Neural progenitor cell (in vitro differentiated cells): Measurements from ENCODE around the gene OSBPL1A. TPM values are rescaled to one million over a fixed set of nuclear protein-coding genes. Genes with fewer than 3 reads are reported as not detected.

Experiments
- DNase-seq: peaks from one replicate; pipeline ENCODE4 v3.0.0-alpha.2; 2016; ENCODE audit warnings: low spot score
- H2AFZ ChIP-seq: fragments of 200-600 bp; sonication (generic); replicated peaks from 2 replicates; pipeline ENCODE4 v1.6.1; 2016; ENCODE audit warnings: antibody characterized with exemption
- H3F3A ChIP-seq: fragments of 200-600 bp; sonication (generic); 2 replicates; pipeline ENCODE4 v1.6.1; 2016; ENCODE audit warnings: antibody characterized with exemption, low read depth
- H3K27ac ChIP-seq: fragments of 200-600 bp; sonication (generic); 2 replicates; pipeline ENCODE4 v1.5.1; 2016; ENCODE audit warnings: mild to moderate bottlenecking
- H3K27me3 ChIP-seq: fragments of 200-600 bp; sonication (generic); 2 replicates; pipeline ENCODE4 v1.6.1; 2016; ENCODE audit warnings: mild to moderate bottlenecking, moderate library complexity
- H3K36me3 ChIP-seq: fragments of 200-600 bp; sonication (generic); 2 replicates; pipeline ENCODE4 v1.5.1; 2016
- H3K4me1 ChIP-seq: fragments of 200-600 bp; sonication (generic); 2 replicates; pipeline ENCODE4 v1.6.1; 2016; ENCODE audit warnings: mixed run types
- H3K4me2 ChIP-seq: fragments of 200-600 bp; sonication (generic); 2 replicates; pipeline ENCODE4 v1.6.1; 2016
- H3K4me3 ChIP-seq: fragments of 200-600 bp; sonication (generic); 2 replicates; pipeline ENCODE4 v1.5.1; 2016
- H3K79me2 ChIP-seq: fragments of 200-600 bp; sonication (generic); 2 replicates; pipeline ENCODE4 v1.6.1; 2016; ENCODE audit warnings: low read depth
- H3K9ac ChIP-seq: fragments of 200-600 bp; sonication (generic); 2 replicates; pipeline ENCODE4 v1.6.1; 2016
- H3K9me3 ChIP-seq: fragments of 200-600 bp; sonication (generic); 2 replicates; pipeline ENCODE4 v1.5.1; 2016; ENCODE audit warnings: low read depth
- H4K20me1 ChIP-seq: fragments of 200-600 bp; sonication (generic); 2 replicates; pipeline ENCODE4 v1.6.1; 2016; ENCODE audit warnings: low read depth
- H3K27ac Mint-ChIP-seq: 3 replicates; pipeline ENCODE4 v1.8.0; 2021; ENCODE audit warnings: mixed read lengths
- H3K27me3 Mint-ChIP-seq: 2 replicates; pipeline ENCODE4 v1.8.0; 2022; ENCODE audit warnings: low read depth, mild to moderate bottlenecking, inconsistent platforms, moderate library complexity, mixed read lengths; ENCODE audit not compliant: insufficient read depth
- H3K36me3 Mint-ChIP-seq: 3 replicates; pipeline ENCODE4 v1.8.0; 2021; ENCODE audit warnings: mixed read lengths
- H3K4me1 Mint-ChIP-seq: 3 replicates; pipeline ENCODE4 v1.8.0; 2021; ENCODE audit warnings: mixed read lengths
- H3K4me3 Mint-ChIP-seq: 3 replicates; pipeline ENCODE4 v1.8.0; 2021; ENCODE audit warnings: mild to moderate bottlenecking, moderate library complexity, mixed read lengths
- H3K9me3 Mint-ChIP-seq: 3 replicates; pipeline ENCODE4 v1.8.0; 2020; ENCODE audit warnings: mixed read lengths
- CTCF ChIP-seq: fragments of 200-600 bp; sonication (generic); IDR thresholded peaks from 2 replicates; pipeline ENCODE4 v1.5.1; 2017; ENCODE audit warnings: antibody characterized with exemption, mild to moderate bottlenecking
- EZH2 ChIP-seq: fragments of 200-600 bp; sonication (generic); IDR thresholded peaks from 2 replicates; pipeline ENCODE4 v1.6.1; 2017; ENCODE audit warnings: antibody characterized with exemption, mild to moderate bottlenecking, moderate library complexity
- EZH2phosphoT487 ChIP-seq: fragments of 200-600 bp; sonication (generic); IDR thresholded peaks from 2 replicates; pipeline ENCODE4 v1.6.1; 2017; ENCODE audit warnings: antibody characterized with exemption
- total RNA-seq: library from RNA; depleted of rRNA; stranded (reverse); fragments of >200 nt; gene quantifications from 2 replicates; pipeline ENCODE4 v1.2.3, GENCODE V29; 2015; ENCODE audit warnings: low replicate concordance

The OSBPL1A gene
- total RNA-seq, 1 donor from 2014 or later: 75.0 TPM

- H3K4me3 Mint-ChIP-seq: no peak overlapping the region
- Histone ChIP-seq H3K9ac (no peak overlapping the region), H3K36me3 (no peaks in the 10 kb centered on the region), H3K79me2 (no peaks in the 10 kb centered on the region), H3K4me3 (no peak overlapping the region), H3K9me3 (no peaks in the 10 kb centered on the region), H3K4me1 (no peaks in the 10 kb centered on the region), H3K4me2 (no peak overlapping the region), H3K27me3 (no peaks in the 10 kb centered on the region), H3K27ac (no peak overlapping the region), H4K20me1 (peaks cover 4% of the 10 kb centered on the region), H3F3A (peaks cover 6% of the 10 kb centered on the region), H2AFZ (no peak overlapping the region)
- peaks cover 4% of the 10 kb centered on the region for H3K27me3 Mint-ChIP-seq
- peaks cover 49% of the 10 kb centered on the region for H3K36me3 Mint-ChIP-seq
- no peak for TF ChIP-seq CTCF
- peaks cover 3% of the 10 kb centered on the region for H3K4me1 Mint-ChIP-seq
- no peak overlapping the region for H3K27ac Mint-ChIP-seq
- no peak for DNase-seq
- no peaks in the 10 kb centered on the region for H3K9me3 Mint-ChIP-seq
Measured at GRCh38 chr18:24369426-24369825, 28.2 kb downstream of the OSBPL1A start.

- Mint-ChIP-seq H3K27ac (no peak overlapping the region), H3K4me3 (no peak overlapping the region)
Measured at GRCh38 chr18:24368749-24369148, 28.9 kb downstream of the OSBPL1A start.

GRCh38 chr18:24366328-24366727, 31.3 kb downstream of the OSBPL1A start:
- no peak for TF ChIP-seq EZH2phosphoT487
- TF ChIP-seq EZH2: no peak
- TF ChIP-seq CTCF: no peak
- DNase-seq: no peak
- H3K36me3 ChIP-seq: no peaks in the 10 kb centered on the region
- H3K4me3 Mint-ChIP-seq: no peak overlapping the region
- H3K4me1 Mint-ChIP-seq: peaks cover 5% of the 10 kb centered on the region
- peaks cover 5% of the 10 kb centered on the region for H3K27me3 Mint-ChIP-seq
- no peak overlapping the region for H2AFZ ChIP-seq
- no peaks in the 10 kb centered on the region for H3K9me3 Mint-ChIP-seq
- H3K9me3 ChIP-seq: no peaks in the 10 kb centered on the region
- no peak overlapping the region for H3K27ac ChIP-seq
- no peak overlapping the region for H3K4me3 ChIP-seq
- H3K36me3 Mint-ChIP-seq: peaks cover 43% of the 10 kb centered on the region
- no peak overlapping the region for H3K4me2 ChIP-seq
- no peaks in the 10 kb centered on the region for H3K27me3 ChIP-seq
- no peak overlapping the region for H3K27ac Mint-ChIP-seq
- peaks cover 6% of the 10 kb centered on the region for H3F3A ChIP-seq
- no peaks in the 10 kb centered on the region for H3K79me2 ChIP-seq
- peaks cover 4% of the 10 kb centered on the region for H4K20me1 ChIP-seq
- no peak overlapping the region for H3K9ac ChIP-seq
- no peaks in the 10 kb centered on the region for H3K4me1 ChIP-seq

More at GRCh38 chr18:24368749-24369148, 28.9 kb downstream of the OSBPL1A start:
- no peak overlapping the region for H2AFZ ChIP-seq
- no peaks in the 10 kb centered on the region for H3K4me1 ChIP-seq
- H3K79me2 ChIP-seq: no peaks in the 10 kb centered on the region
- H3K27me3 ChIP-seq: no peaks in the 10 kb centered on the region
- Mint-ChIP-seq H3K36me3 (peaks cover 50% of the 10 kb centered on the region), H3K4me1 (peaks cover 3% of the 10 kb centered on the region), H3K9me3 (no peaks in the 10 kb centered on the region), H3K27me3 (peaks cover 7% of the 10 kb centered on the region)
- no peak overlapping the region for H3K27ac ChIP-seq
- no peaks in the 10 kb centered on the region for H3K36me3 ChIP-seq
- H3K9me3 ChIP-seq: no peaks in the 10 kb centered on the region
- DNase-seq: no peak
- no peak overlapping the region for H3K9ac ChIP-seq
- TF ChIP-seq CTCF (no peak), EZH2phosphoT487 (no peak), EZH2 (no peak)
- H3F3A ChIP-seq: peaks cover 6% of the 10 kb centered on the region
- no peak overlapping the region for H3K4me3 ChIP-seq
- H3K4me2 ChIP-seq: no peak overlapping the region
- H4K20me1 ChIP-seq: peaks cover 4% of the 10 kb centered on the region

- H3K27ac Mint-ChIP-seq: no peak overlapping the region
- peaks cover 10% of the 10 kb centered on the region for H3K4me1 Mint-ChIP-seq
- H3K36me3 Mint-ChIP-seq: peaks cover 34% of the 10 kb centered on the region
- Histone ChIP-seq H3K9ac (no peak overlapping the region), H3K4me2 (no peak overlapping the region), H3K27ac (no peak overlapping the region), H2AFZ (no peak overlapping the region), H3K4me3 (no peak overlapping the region), H3K4me1 (no peaks in the 10 kb centered on the region), H3K9me3 (no peaks in the 10 kb centered on the region), H3F3A (peaks cover 4% of the 10 kb centered on the region), H3K36me3 (no peaks in the 10 kb centered on the region), H3K27me3 (no peaks in the 10 kb centered on the region), H3K79me2 (no peaks in the 10 kb centered on the region), H4K20me1 (no peaks in the 10 kb centered on the region)
- H3K4me3 Mint-ChIP-seq: no peak overlapping the region
- no peak for DNase-seq
- TF ChIP-seq EZH2 (no peak), EZH2phosphoT487 (no peak), CTCF (no peak)
- H3K9me3 Mint-ChIP-seq: no peaks in the 10 kb centered on the region
- peaks cover 6% of the 10 kb centered on the region for H3K27me3 Mint-ChIP-seq
Measured at GRCh38 chr18:24364177-24364576, 33.4 kb downstream of the OSBPL1A start.
